ENCODE measurements around the gene RMDN3.
A peak's percentile ranks its signal among the peaks of the same experiment; 100 is the strongest.

RMDN3 gene

GRCh38 chr15:40776537-40777141 lies 21.6 kb upstream of the RMDN3 start:
- Histone ChIP-seq H3K4me1 (peaks cover 4% of the 10 kb centered on the region; the same call in 1 of the 2 replicates), H3K9me3 (no peaks in the 10 kb centered on the region), H3K4me3 (ENCODE audit: low read depth, low read length) (no peak overlapping the region), H3K27me3 (no peaks in the 10 kb centered on the region), H3K36me3 (peaks cover 38% of the 10 kb centered on the region)
- no peak for DNase-seq
- TF ChIP-seq CTCF (IDR thresholded peaks at IDR 0.05; ENCODE audit: low read depth, low read length): no peak

- DNase-seq: no peak
- TF ChIP-seq CTCF (IDR thresholded peaks at IDR 0.05; ENCODE audit: low read depth, low read length): no peak
- Histone ChIP-seq H3K4me3 (ENCODE audit: low read depth, low read length) (no peak overlapping the region), H3K27me3 (no peaks in the 10 kb centered on the region), H3K4me1 (peaks cover 4% of the 10 kb centered on the region; the same call in 1 of the 2 replicates), H3K9me3 (no peaks in the 10 kb centered on the region), H3K36me3 (peaks cover 38% of the 10 kb centered on the region)
Measured at GRCh38 chr15:40775740-40776536, 20.9 kb upstream of the RMDN3 start.

- H3K4me3 ChIP-seq (ENCODE audit: low read depth, low read length): no peak overlapping the region
- TF ChIP-seq CTCF (IDR thresholded peaks at IDR 0.05; ENCODE audit: low read depth, low read length): no peak
- peaks cover 12% of the 10 kb centered on the region for H3K4me1 ChIP-seq
- no peaks in the 10 kb centered on the region for H3K9me3 ChIP-seq
- H3K27me3 ChIP-seq: no peaks in the 10 kb centered on the region
- DNase-seq: no peak
- H3K36me3 ChIP-seq: peaks cover 38% of the 10 kb centered on the region
Measured at GRCh38 chr15:40775007-40775406, 20.0 kb upstream of the RMDN3 start.

GRCh38 chr15:40773902-40774301 lies 18.8 kb upstream of the RMDN3 start:
- peaks cover 23% of the 10 kb centered on the region for H3K4me1 ChIP-seq
- DNase-seq: no peak
- H3K36me3 ChIP-seq: peaks cover 28% of the 10 kb centered on the region

GRCh38 chr15:40773496-40773895 lies 18.4 kb upstream of the RMDN3 start:
- TF ChIP-seq CTCF (IDR thresholded peaks at IDR 0.05; ENCODE audit: low read depth, low read length): no peak
- Histone ChIP-seq H3K4me3 (ENCODE audit: low read depth, low read length) (no peak overlapping the region), H3K36me3 (peaks cover 24% of the 10 kb centered on the region), H3K27me3 (no peaks in the 10 kb centered on the region), H3K4me1 (peaks cover 27% of the 10 kb centered on the region), H3K9me3 (no peaks in the 10 kb centered on the region)
- no peak for DNase-seq

More at GRCh38 chr15:40773902-40774301, 18.8 kb upstream of the RMDN3 start:
- no peak for TF ChIP-seq CTCF (IDR thresholded peaks at IDR 0.05; ENCODE audit: low read depth, low read length)
- Histone ChIP-seq H3K9me3 (no peaks in the 10 kb centered on the region), H3K4me3 (ENCODE audit: low read depth, low read length) (no peak overlapping the region), H3K27me3 (no peaks in the 10 kb centered on the region)

- DNase-seq: peak; percentile 58
- TF ChIP-seq CTCF (IDR thresholded peaks at IDR 0.05; ENCODE audit: low read depth, low read length): no peak
- Histone ChIP-seq H3K4me1 (peaks cover 30% of the 10 kb centered on the region), H3K4me3 (ENCODE audit: low read depth, low read length) (no peak overlapping the region), H3K36me3 (peaks cover 24% of the 10 kb centered on the region), H3K27me3 (no peaks in the 10 kb centered on the region), H3K9me3 (no peaks in the 10 kb centered on the region)
Measured at GRCh38 chr15:40772014-40772413, 17.0 kb upstream of the RMDN3 start.

Measured in BE2C (cell line).